ENCODE measurements around the gene URM1.

GRCh38 chr9:128416014-128416413 lies 44.8 kb downstream of the URM1 start:
- TF ChIP-seq, protein P1, sequence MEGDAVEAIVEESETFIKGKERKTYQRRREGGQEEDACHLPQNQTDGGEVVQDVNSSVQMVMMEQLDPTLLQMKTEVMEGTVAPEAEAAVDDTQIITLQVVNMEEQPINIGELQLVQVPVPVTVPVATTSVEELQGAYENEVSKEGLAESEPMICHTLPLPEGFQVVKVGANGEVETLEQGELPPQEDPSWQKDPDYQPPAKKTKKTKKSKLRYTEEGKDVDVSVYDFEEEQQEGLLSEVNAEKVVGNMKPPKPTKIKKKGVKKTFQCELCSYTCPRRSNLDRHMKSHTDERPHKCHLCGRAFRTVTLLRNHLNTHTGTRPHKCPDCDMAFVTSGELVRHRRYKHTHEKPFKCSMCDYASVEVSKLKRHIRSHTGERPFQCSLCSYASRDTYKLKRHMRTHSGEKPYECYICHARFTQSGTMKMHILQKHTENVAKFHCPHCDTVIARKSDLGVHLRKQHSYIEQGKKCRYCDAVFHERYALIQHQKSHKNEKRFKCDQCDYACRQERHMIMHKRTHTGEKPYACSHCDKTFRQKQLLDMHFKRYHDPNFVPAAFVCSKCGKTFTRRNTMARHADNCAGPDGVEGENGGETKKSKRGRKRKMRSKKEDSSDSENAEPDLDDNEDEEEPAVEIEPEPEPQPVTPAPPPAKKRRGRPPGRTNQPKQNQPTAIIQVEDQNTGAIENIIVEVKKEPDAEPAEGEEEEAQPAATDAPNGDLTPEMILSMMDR (IDR thresholded peaks at IDR 0.05; ENCODE audit: insufficient read depth, low read length), result no peak
- no peak for TF ChIP-seq SPI1 (IDR thresholded peaks at IDR 0.05; ENCODE audit: borderline replicate concordance, low read depth)

All from HL-60 (cell line).